ENCODE results near the gene ALPK3. TPM values are rescaled to one million over a fixed set of nuclear protein-coding genes. Genes with fewer than 3 reads are reported as not detected.
A peak's percentile ranks its signal among the peaks of the same experiment; 100 is the strongest.

The ALPK3 gene
- total and polyA plus RNA-seq, 2 experiments from 2014 or later: 3.7 to 29.7 TPM

- Histone ChIP-seq H3K4me1 (ENCODE audit: insufficient read depth) (peaks cover 6% of the 10 kb centered on the region; the same call in 1 of the 2 replicates), H3K36me3 (ENCODE audit: insufficient read depth) (peaks cover 8% of the 10 kb centered on the region; the same call in 1 of the 2 replicates), H3K79me2 (replicated peaks; ENCODE audit: insufficient read depth) (peaks cover 56% of the 10 kb centered on the region), H2AFZ (no peak overlapping the region), H4K20me1 (replicated peaks; ENCODE audit: insufficient read depth) (peaks cover 31% of the 10 kb centered on the region), H3K27ac (ENCODE audit: low read depth) (no peak overlapping the region), H3K4me2 (no peak overlapping the region), H3F3A (replicated peaks; ENCODE audit: low read depth) (no peaks in the 10 kb centered on the region), H3K4me3 (no peak overlapping the region), H3K9me2 (ENCODE audit: insufficient read depth) (no peaks in the 10 kb centered on the region), H3K27me3 (ENCODE audit: insufficient read depth) (no peaks in the 10 kb centered on the region)
- peak overlapping the region; percentile 88 for H3K27ac Mint-ChIP-seq
- ATAC-seq: no peak
- peaks cover 32% of the 10 kb centered on the region for H3K36me3 Mint-ChIP-seq (ENCODE audit: low read depth)
- no peak for TF ChIP-seq POLR2AphosphoS5 (IDR thresholded peaks at IDR 0.05; ENCODE audit: low read depth)
- peaks cover 29% of the 10 kb centered on the region for H3K4me1 Mint-ChIP-seq
- no peak for DNase-seq (ENCODE audit: low spot score)
- no peaks in the 10 kb centered on the region for H3K9me3 Mint-ChIP-seq
- H3K4me3 Mint-ChIP-seq: no peak overlapping the region
- peaks cover 14% of the 10 kb centered on the region for H3K27me3 Mint-ChIP-seq (ENCODE audit: insufficient read depth, low read depth, poor library complexity)
Observed at GRCh38 chr15:84785053-84785452, 32.1 kb upstream of the ALPK3 start.

DNA sequence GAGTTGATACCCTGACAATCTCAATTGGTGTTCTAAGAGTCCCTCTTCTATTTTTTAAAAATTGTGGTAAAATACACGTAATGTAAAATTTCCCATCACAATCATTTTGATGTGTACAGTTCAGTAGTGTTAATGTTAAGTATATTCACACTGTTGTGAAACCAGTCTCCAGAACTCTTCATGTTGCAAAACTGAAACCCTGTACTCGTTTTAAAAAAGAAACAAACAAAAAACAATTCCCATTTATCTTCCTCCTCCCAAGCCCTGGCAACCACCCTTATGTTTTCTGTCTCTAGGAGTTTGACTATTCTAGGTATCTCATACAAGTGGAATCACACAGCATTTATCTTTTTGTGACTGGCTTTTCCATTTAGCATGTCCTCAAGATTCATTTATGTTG lies 28.7 kb upstream of the ALPK3 start:
- H3K27ac ChIP-seq (ENCODE audit: low read depth): no peak overlapping the region
- H4K20me1 ChIP-seq (replicated peaks; ENCODE audit: insufficient read depth): peaks cover 28% of the 10 kb centered on the region
- peaks cover 10% of the 10 kb centered on the region; the same call in 1 of the 2 replicates for H3K36me3 ChIP-seq (ENCODE audit: insufficient read depth)

DNA sequence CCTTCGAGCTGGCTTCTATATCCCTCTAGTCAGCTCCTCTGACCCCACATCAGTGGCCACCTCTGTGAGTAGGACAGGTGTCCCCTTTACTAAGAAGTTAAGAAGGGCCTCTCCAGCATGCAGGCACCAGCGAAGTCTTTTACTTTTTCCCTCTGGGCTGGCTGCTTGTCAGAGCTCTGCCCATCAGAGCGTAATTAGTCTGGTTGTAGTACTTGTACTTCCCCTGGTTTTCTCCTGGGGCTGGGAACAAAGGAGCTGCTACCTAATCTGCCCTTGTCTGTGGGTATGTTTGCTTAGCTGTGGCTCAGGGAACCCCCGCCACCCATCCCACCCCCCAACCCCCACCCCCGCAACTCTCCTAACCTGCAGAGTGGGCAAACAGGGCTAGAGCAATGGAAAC lies 27.4 kb upstream of the ALPK3 start:
- peak; percentile 71 for ATAC-seq
- no peaks in the 10 kb centered on the region for H3K9me3 Mint-ChIP-seq
- H3K27me3 Mint-ChIP-seq (ENCODE audit: insufficient read depth, low read depth, poor library complexity): no peaks in the 10 kb centered on the region
- H3K27ac Mint-ChIP-seq: no peak overlapping the region
- H3K4me3 Mint-ChIP-seq: no peak overlapping the region
- H3K36me3 ChIP-seq (ENCODE audit: insufficient read depth): peaks cover 10% of the 10 kb centered on the region; the same call in 1 of the 2 replicates
- H3K27me3 ChIP-seq (ENCODE audit: insufficient read depth): no peaks in the 10 kb centered on the region
- no peak overlapping the region for H3K27ac ChIP-seq (ENCODE audit: low read depth)
- H3K9me2 ChIP-seq (ENCODE audit: insufficient read depth): no peaks in the 10 kb centered on the region
- no peak for DNase-seq (ENCODE audit: low spot score)
- H3K79me2 ChIP-seq (replicated peaks; ENCODE audit: insufficient read depth): peaks cover 42% of the 10 kb centered on the region
- H3F3A ChIP-seq (replicated peaks; ENCODE audit: low read depth): no peaks in the 10 kb centered on the region
- H4K20me1 ChIP-seq (replicated peaks; ENCODE audit: insufficient read depth): peaks cover 27% of the 10 kb centered on the region
- peaks cover 9% of the 10 kb centered on the region for H3K4me1 Mint-ChIP-seq
- no peak overlapping the region for H3K4me2 ChIP-seq
- no peaks in the 10 kb centered on the region for H3K4me1 ChIP-seq (ENCODE audit: insufficient read depth)
- peaks cover 20% of the 10 kb centered on the region for H3K36me3 Mint-ChIP-seq (ENCODE audit: low read depth)
- H2AFZ ChIP-seq: no peak overlapping the region
- H3K4me3 ChIP-seq: no peak overlapping the region
- TF ChIP-seq, protein P1, sequence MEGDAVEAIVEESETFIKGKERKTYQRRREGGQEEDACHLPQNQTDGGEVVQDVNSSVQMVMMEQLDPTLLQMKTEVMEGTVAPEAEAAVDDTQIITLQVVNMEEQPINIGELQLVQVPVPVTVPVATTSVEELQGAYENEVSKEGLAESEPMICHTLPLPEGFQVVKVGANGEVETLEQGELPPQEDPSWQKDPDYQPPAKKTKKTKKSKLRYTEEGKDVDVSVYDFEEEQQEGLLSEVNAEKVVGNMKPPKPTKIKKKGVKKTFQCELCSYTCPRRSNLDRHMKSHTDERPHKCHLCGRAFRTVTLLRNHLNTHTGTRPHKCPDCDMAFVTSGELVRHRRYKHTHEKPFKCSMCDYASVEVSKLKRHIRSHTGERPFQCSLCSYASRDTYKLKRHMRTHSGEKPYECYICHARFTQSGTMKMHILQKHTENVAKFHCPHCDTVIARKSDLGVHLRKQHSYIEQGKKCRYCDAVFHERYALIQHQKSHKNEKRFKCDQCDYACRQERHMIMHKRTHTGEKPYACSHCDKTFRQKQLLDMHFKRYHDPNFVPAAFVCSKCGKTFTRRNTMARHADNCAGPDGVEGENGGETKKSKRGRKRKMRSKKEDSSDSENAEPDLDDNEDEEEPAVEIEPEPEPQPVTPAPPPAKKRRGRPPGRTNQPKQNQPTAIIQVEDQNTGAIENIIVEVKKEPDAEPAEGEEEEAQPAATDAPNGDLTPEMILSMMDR (conservative IDR thresholded peaks at IDR 0.05; ENCODE audit: low read depth in 2 of 2): no peak
- TF ChIP-seq STAT1 (IDR thresholded peaks at IDR 0.05; ENCODE audit: unreplicated experiment) (no peak), ZNF114 (CRISPR knock-in tag; IDR thresholded peaks at IDR 0.05) (no peak), EZH2phosphoT487 (IDR thresholded peaks at IDR 0.05; ENCODE audit: unreplicated experiment) (no peak)

More for the DNA sequence above, 28.7 kb upstream of the ALPK3 start:
- Mint-ChIP-seq H3K9me3 (no peaks in the 10 kb centered on the region), H3K36me3 (ENCODE audit: low read depth) (peaks cover 31% of the 10 kb centered on the region), H3K4me1 (peaks cover 20% of the 10 kb centered on the region), H3K27me3 (ENCODE audit: insufficient read depth, low read depth, poor library complexity) (peaks cover 6% of the 10 kb centered on the region), H3K27ac (no peak overlapping the region), H3K4me3 (no peak overlapping the region)
- peaks cover 3% of the 10 kb centered on the region; the same call in 1 of the 2 replicates for H3K4me1 ChIP-seq (ENCODE audit: insufficient read depth)
- H3K27me3 ChIP-seq (ENCODE audit: insufficient read depth): no peaks in the 10 kb centered on the region
- no peak for DNase-seq (ENCODE audit: low spot score)
- H3K4me3 ChIP-seq: no peak overlapping the region
- peaks cover 42% of the 10 kb centered on the region for H3K79me2 ChIP-seq (replicated peaks; ENCODE audit: insufficient read depth)
- no peak overlapping the region for H3K4me2 ChIP-seq
- no peak overlapping the region for H2AFZ ChIP-seq
- TF ChIP-seq, protein P1 (conservative IDR thresholded peaks at IDR 0.05; ENCODE audit: low read depth in 2 of 2): no peak
- no peaks in the 10 kb centered on the region for H3K9me2 ChIP-seq (ENCODE audit: insufficient read depth)
- no peak for ATAC-seq
- no peaks in the 10 kb centered on the region for H3F3A ChIP-seq (replicated peaks; ENCODE audit: low read depth)

Measured in GM23338 (cell line).